NCI-H1930 (cell line): ENCODE data around the gene METTL16.

Experiments
- DNase-seq, 2 experiments: peaks; one replicate each; lab custom pipeline; 2025; lab: John Stamatoyannopoulos, UW

Gene METTL16

GRCh38 chr17:2395258-2396181 lies 116.2 kb downstream of the METTL16 start:
- DNase-seq: no peak

- DNase-seq: no peak
These were observed 116.9 kb downstream of the METTL16 start for GRCh38 chr17:2394775-2395201.

GRCh38 chr17:2393954-2394749 lies 117.5 kb downstream of the METTL16 start:
- peak in 1 of 2 experiments; percentile 37 for DNase-seq

GRCh38 chr17:2393174-2393953 lies 118.3 kb downstream of the METTL16 start:
- peak; percentile 82 to 89 for DNase-seq

GRCh38 chr17:2392252-2393173 lies 119.2 kb downstream of the METTL16 start:
- peak; percentile 85 to 94 for DNase-seq

- DNase-seq: no peak
These were observed 120.0 kb downstream of the METTL16 start for GRCh38 chr17:2391597-2392251.

- DNase-seq: no peak
These were observed 121.4 kb downstream of the METTL16 start for GRCh38 chr17:2390199-2390836.

GRCh38 chr17:2388683-2389055 lies 123.0 kb downstream of the METTL16 start:
- DNase-seq: no peak

GRCh38 chr17:2388020-2388682 lies 123.5 kb downstream of the METTL16 start:
- DNase-seq: no peak

GRCh38 chr17:2387086-2388019 lies 124.3 kb downstream of the METTL16 start:
- no peak for DNase-seq

- DNase-seq: no peak
These were observed 125.1 kb downstream of the METTL16 start for GRCh38 chr17:2386400-2387085.

GRCh38 chr17:2385240-2386210 lies 126.2 kb downstream of the METTL16 start:
- DNase-seq: no peak

GRCh38 chr17:2384439-2385127 lies 127.1 kb downstream of the METTL16 start:
- DNase-seq: no peak

- DNase-seq: no peak
These were observed 128.0 kb downstream of the METTL16 start for GRCh38 chr17:2383628-2384167.

GRCh38 chr17:2380950-2381649 lies 130.6 kb downstream of the METTL16 start:
- DNase-seq: no peak
